Amniotic epithelial cell (primary cell): ENCODE measurements around the gene DGLUCY.
"Not testable (repeated sequence)": the region's sequence is repeated elsewhere in the genome, so short reads cannot be mapped to it uniquely, and the experiment has no call there.

Source experiments
- DNase-seq: peaks from one replicate; pipeline ENCODE4 v3.0.0-alpha.2; 2010; ENCODE audit warnings: low read depth

The DGLUCY gene

GRCh38 chr14:91113829-91114078, at the start of gene DGLUCY:
TSS of gene DGLUCY (plus strand) at chr14:91114073. CDS start at chr14:91160295, 46,222 bp downstream.
- peak; percentile 74 for DNase-seq

- no peak for DNase-seq
Observed at GRCh38 chr14:91065266-91065665, 48.6 kb upstream of the DGLUCY start.

- DNase-seq: no peak
Observed at GRCh38 chr14:91067186-91067585, 46.7 kb upstream of the DGLUCY start.

- no peak for DNase-seq
Observed at GRCh38 chr14:91068642-91069041, 45.2 kb upstream of the DGLUCY start.

- no peak for DNase-seq
Observed at GRCh38 chr14:91070572-91070971, 43.3 kb upstream of the DGLUCY start.

- no peak for DNase-seq
Observed at GRCh38 chr14:91075553-91075952, 38.3 kb upstream of the DGLUCY start.

GRCh38 chr14:91078095-91078737, 35.7 kb upstream of the DGLUCY start:
- DNase-seq: no peak

GRCh38 chr14:91080071-91080470, 33.8 kb upstream of the DGLUCY start:
- DNase-seq: no peak

GRCh38 chr14:91082282-91082681, 31.6 kb upstream of the DGLUCY start:
- no peak for DNase-seq

- DNase-seq: no peak
Observed at GRCh38 chr14:91084516-91084915, 29.4 kb upstream of the DGLUCY start.

GRCh38 chr14:91087470-91087869, 26.4 kb upstream of the DGLUCY start:
- DNase-seq: not testable (repeated sequence)

GRCh38 chr14:91088585-91089235, 25.2 kb upstream of the DGLUCY start:
- no peak for DNase-seq

GRCh38 chr14:91089958-91090535, 23.8 kb upstream of the DGLUCY start:
- DNase-seq: no peak

- DNase-seq: no peak
Observed at GRCh38 chr14:91090743-91091142, 23.1 kb upstream of the DGLUCY start.

GRCh38 chr14:91092073-91092472, 21.8 kb upstream of the DGLUCY start:
- no peak for DNase-seq

GRCh38 chr14:91093743-91094472, 20.0 kb upstream of the DGLUCY start:
- DNase-seq: not testable (repeated sequence)

- no peak for DNase-seq
Observed at GRCh38 chr14:91094772-91095171, 19.1 kb upstream of the DGLUCY start.

- no peak for DNase-seq
Observed at GRCh38 chr14:91095178-91095577, 18.7 kb upstream of the DGLUCY start.

- DNase-seq: not testable (repeated sequence)
Observed at GRCh38 chr14:91097657-91098056, 16.2 kb upstream of the DGLUCY start.

GRCh38 chr14:91098591-91098990, 15.3 kb upstream of the DGLUCY start:
- DNase-seq: no peak

GRCh38 chr14:91100102-91100501, 13.8 kb upstream of the DGLUCY start:
- no peak for DNase-seq

- no peak for DNase-seq
Observed at GRCh38 chr14:91103116-91103515, 10.8 kb upstream of the DGLUCY start.

GRCh38 chr14:91108941-91109611, 4.8 kb upstream of the DGLUCY start:
- no peak for DNase-seq
